Iris pigment epithelial cell (primary cell): ENCODE results near the gene SNRNP25.

ENCODE experiments used
- DNase-seq: peaks from one replicate; pipeline ENCODE4 v3.0.0-alpha.2; 2011; ENCODE audit warnings: low read depth

SNRNP25 gene

GRCh38 chr16:63998-64913 lies 10.6 kb downstream of the SNRNP25 start:
- DNase-seq = no peak

GRCh38 chr16:64914-65255 lies 11.3 kb downstream of the SNRNP25 start:
- no peak for DNase-seq

- peak; percentile 61 for DNase-seq
Observed at GRCh38 chr16:65745-66144, 12.1 kb downstream of the SNRNP25 start.

- no peak for DNase-seq
Observed at GRCh38 chr16:66309-67182, 12.9 kb downstream of the SNRNP25 start.

GRCh38 chr16:67183-67791 lies 13.7 kb downstream of the SNRNP25 start:
- no peak for DNase-seq

- DNase-seq = peak; percentile 33
Observed at GRCh38 chr16:67884-68789, 14.5 kb downstream of the SNRNP25 start.

GRCh38 chr16:69181-69580 lies 15.6 kb downstream of the SNRNP25 start:
- DNase-seq = no peak

- DNase-seq = no peak
Observed at GRCh38 chr16:71210-71539, 17.5 kb downstream of the SNRNP25 start.

GRCh38 chr16:71540-72401 lies 18.1 kb downstream of the SNRNP25 start:
- peak; percentile 59 for DNase-seq

- DNase-seq = peak; percentile 60
Observed at GRCh38 chr16:72561-73548, 19.2 kb downstream of the SNRNP25 start, which contains the start of gene RHBDF1. Gene RHBDF1, minus strand, starts transcription at chr16:72631. Its CDS starts 7,616 bp downstream, at chr16:65015.

- no peak for DNase-seq
Observed at GRCh38 chr16:74051-74746, 20.6 kb downstream of the SNRNP25 start.

- DNase-seq = no peak
Observed at GRCh38 chr16:74747-75334, 21.2 kb downstream of the SNRNP25 start.

GRCh38 chr16:75580-76501 lies 22.2 kb downstream of the SNRNP25 start:
- peak; percentile 74 for DNase-seq

- peak; percentile 77 for DNase-seq
Observed at GRCh38 chr16:76535-77272, 23.1 kb downstream of the SNRNP25 start.

- DNase-seq = peak; percentile 87
Observed at GRCh38 chr16:77273-77806, 23.7 kb downstream of the SNRNP25 start.

GRCh38 chr16:77807-78443 lies 24.3 kb downstream of the SNRNP25 start, which contains the start of gene MPG:
Gene MPG, plus strand, starts transcription at chr16:78225. Its CDS starts 85 bp downstream, at chr16:78310.
- peak; percentile 76 for DNase-seq
